Activated CD8-positive, alpha-beta memory T cell treated with anti-CD3 and anti-CD28 coated beads, Interleukin-2, amount 50 U/mL, for 1 hour (primary cell): ENCODE results near the gene ARHGEF12.

Experiments
- DNase-seq: peaks from one replicate; pipeline ENCODE4 v3.0.0-alpha.2; 2020; ENCODE audit errors: extremely low read depth

ARHGEF12 gene

DNA sequence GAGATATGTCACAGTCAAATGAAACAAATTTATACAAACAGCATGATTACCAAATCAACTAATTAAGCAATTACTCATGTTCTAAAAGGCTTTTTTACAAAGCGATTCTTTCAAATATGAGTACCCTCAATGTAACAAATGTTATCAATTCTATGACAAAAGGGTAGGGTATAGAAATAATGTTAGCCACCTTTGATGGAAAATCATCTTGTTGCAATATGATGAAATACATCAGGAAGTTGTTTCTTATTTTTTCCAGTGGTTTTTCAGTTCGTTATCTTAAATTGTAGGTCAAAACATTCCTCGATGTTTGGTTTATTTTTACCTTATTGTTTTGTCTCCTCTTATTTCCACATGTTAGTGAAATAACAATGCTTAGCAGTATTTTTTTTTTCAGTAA, 6.5 kb downstream of the ARHGEF12 start:
- DNase-seq: no peak

DNA sequence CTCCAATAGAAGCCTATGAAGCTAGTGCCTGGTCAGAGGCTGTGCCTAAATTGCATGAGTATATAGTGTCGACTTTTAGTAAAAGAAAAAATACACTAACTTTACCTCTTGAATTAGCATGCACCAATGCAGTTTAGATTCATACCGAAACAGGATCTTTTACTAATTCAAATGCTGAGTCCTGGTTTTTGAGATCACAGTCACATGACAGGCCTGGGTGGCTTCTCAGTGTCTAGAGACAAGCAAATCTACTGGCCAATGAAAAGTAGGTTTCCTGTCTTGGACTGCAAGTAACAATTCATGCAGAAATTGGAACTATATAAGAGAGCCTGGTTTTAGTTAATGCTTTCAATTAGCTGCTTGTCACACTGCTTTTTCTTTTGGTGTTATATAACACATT, 7.2 kb downstream of the ARHGEF12 start:
- DNase-seq: no peak

DNA sequence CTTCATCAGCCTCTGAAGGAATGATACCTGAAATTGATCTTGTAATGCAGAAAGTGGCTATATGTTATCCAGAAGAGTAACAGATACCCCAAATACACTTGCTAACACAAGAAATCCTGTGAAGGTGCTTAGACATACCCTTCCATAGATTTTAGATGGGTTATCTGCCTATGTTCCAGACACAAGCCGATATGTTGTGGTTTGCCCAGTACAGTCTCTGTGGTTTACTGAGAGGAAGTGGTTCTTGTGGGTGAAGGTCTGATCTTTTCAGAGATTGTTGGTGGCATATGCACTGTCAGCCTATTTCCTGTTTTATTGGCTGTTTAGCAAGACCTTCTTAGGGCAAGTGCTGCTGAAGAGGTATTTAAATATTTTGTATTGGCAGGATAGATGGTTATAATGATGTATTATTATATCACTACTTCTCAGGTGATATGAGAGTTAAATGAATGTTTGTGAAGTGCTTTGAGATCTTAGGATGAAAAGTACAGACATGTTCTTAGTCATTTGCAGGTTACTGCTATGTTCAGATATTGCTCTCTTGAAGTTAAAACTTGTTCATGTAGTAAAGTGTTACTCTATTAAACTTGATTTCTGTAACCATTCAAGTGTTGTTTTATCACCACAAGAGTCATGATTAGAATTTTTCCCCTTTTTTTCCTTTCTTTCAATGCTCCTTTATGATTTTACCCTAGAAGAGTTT, 8.2 kb downstream of the ARHGEF12 start:
- no peak for DNase-seq

DNA sequence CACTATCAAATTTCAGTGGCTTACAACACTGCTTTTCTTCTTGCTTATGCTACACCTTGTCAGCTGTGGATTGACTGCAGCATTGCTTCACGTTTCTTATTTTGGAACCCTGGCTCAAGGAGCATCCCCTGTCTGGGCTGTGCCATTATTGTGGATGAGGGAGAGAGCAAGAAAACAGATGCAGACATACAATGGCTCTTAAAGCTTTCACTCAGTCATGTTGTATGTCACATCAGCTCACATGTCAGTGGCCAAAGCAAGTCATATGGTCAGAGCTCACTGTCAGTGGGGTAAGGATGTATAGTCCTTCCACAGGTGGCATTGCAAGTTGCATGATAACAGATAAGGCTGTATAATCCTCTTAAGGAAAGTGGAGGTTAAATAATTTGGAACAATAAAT, 10.0 kb downstream of the ARHGEF12 start:
- no peak for DNase-seq

DNA sequence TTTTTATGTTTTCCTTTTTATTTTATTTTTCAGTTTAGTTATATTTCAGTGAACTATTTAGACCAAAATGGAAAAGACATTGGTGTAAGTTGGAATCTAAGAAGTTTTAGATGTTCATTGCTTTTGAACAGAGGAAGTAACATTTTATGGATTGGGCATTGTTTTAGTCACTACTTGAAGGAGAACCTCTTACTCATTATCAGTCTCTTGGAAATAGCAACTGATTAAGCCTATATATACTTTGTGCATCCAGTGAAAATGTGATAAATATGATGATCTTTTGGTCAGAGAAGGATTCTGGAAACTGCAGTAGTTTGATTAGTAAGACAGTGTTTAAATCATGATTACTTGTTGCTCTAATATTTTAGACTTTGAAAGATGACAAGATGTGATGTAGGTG, 14.4 kb downstream of the ARHGEF12 start:
- DNase-seq: no peak

DNA sequence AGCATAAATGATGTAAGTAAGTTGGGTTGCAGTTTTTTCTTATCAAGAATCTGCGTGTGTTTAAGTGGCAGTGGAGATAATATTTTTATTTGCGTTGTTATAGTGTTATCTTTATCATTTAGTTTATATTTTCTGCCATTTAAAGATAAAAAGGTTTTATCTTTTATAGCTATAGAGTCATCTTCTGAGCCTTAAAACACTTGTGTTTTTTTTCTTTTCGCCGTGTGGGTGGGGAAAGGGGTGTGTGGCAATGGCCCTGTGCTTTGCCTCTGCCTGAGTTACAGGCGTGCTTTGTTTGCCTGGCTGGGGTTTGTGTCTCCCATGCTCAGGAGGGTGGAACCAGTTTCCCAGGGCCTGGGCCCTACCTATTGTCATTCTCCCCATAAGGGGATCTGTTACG, 16.2 kb downstream of the ARHGEF12 start:
- DNase-seq: no peak

DNA sequence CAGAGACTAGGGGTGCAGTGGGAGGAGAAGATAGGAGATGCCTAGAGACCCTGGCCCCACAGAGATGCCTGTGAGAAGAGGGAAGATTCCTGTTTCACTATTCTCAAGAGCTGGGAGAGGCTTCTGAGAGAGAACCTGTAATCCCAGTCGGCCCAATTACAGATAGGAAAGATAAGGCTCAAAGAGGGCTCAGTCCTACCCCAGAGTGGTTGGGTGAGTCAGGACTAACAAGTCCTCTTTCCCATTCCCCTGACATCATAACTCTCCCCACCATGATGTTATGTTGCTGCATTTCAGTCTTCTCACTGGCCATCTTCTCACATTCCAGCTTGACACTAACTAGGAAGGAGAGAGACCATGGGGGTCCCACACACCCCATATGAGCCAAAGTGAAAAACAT, 17.9 kb downstream of the ARHGEF12 start:
- DNase-seq: no peak

DNA sequence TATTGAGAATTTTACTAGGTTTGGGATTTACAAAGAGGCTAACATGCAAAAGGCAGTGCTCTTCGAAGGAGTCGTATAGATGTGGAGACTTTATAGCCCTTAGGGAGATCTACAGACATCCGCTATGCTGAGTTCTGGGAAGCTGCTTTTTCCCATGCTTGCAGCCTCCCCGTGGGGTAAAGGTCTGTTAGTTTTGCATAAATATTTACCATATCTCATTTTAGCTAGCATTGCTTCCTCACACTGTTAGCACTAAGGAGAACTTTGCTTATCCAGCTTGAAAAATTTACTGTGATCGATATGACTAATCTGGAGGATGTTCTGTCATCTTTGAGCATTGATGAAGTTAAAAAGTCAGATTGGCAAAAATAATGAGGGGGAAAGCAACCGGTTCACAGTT, 18.6 kb downstream of the ARHGEF12 start:
- DNase-seq: no peak

DNA sequence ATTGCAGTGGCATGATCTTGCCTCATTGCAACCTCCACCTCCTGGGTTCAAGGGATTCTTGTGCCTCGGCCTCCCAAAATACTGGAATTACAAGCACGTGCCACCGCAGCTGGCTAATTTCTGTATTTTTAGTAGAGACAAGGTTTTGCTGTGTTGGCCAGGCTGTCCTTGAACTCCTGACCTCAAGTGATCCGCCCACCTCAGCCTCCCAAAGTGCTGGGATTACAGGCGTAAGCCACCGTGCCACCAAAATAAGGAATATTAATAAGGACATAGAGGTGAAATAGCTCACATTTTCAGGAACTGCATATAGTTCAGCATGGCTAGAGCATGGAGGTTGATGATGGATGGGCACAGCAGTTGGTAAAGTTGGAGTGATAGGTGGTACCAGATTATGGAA, 21.4 kb downstream of the ARHGEF12 start:
- DNase-seq: no peak

DNA sequence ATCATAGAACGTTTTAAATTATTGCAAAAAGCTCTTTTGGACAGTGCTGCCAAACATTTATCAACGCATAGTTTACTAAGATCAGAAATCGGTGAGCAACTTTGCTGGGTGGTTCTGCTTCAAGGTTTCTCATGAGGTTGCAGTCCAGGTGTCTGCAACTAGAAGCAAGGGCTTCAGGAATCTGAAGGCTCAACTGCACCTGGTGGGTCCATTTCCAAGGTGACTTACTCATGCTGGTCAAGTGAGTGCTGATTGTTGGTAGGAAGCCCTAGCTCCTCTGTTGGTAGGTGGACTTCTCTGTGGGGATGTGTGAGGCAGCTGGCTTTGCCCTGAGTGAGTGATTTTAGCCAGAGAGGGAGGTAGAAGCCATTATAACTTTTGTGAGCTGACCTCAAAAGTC, 22.5 kb downstream of the ARHGEF12 start:
- DNase-seq: no peak

DNA sequence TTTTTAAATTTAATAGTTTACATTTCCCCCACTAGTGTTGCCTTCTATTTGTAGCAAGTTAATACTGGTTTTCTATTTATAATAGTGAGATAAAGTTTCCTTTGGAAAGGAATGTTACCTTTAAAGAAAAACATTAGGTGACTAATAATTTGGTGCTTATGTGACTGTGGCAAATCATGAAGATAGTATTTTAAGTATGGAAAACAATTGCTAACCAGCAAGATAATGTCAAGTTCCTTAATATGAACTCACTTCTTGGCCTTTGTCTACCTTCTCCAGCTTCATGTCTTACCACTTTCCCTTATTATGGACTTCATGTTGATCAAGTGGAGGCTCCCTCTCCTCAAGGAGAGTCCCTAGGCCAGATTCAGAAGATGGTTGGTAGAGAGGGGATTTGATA, 27.2 kb downstream of the ARHGEF12 start:
- DNase-seq: no peak

DNA sequence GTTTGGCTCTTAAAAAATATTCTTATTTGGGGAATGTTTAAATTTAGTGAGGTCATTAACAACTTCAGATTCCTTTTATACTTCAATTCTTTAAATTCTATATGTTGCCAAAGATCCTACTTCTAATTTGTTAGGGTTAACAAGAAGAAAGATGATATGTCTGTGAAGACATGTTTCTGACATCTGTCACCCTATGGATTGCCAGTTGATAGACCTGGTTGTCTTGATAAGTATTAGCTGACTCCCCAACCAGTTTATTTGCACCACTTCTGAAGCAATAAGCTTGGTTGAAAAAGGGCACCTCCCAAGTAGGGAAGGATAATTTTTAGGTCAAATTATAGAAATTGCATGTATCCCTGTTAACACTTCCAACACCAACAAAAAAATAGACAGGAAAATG, 29.3 kb downstream of the ARHGEF12 start:
- no peak for DNase-seq

DNA sequence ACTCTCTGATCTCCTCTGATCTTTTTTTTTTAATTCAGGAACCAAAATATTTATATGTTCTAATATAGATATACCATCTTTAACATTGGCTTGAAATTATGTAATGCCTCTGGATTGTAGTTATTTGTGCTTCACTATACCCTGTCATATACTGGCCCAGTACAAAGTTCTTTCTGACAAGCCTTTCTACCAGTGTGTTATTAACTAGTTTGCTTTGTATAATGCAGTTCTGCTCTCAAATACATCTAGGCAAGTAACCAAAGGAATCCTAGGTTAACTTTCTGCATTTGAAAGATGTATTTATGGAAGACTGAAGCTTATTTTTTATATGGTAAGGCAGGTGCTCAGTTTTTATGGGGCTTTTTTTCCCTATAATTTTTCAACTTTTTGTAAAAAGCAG, 36.1 kb downstream of the ARHGEF12 start:
- DNase-seq: no peak

DNA sequence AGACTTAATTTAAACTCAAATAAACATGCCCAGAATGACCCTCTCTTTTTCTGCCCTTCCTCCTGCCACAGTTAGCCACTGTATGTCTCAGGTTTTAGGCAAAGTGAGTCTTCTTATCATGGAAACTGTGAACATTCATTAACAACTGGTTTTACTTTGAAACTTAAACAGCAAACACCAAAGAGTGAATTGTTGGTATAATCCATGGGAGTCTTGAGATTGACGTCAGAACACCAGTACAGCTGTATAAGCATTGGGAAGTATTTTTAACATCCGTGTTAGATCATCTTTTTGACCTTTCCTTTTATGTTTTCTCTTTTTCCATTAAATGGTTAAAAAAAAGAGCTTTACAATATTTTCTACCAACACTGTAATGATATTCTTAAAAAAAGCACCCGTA, 38.9 kb downstream of the ARHGEF12 start:
- no peak for DNase-seq

DNA sequence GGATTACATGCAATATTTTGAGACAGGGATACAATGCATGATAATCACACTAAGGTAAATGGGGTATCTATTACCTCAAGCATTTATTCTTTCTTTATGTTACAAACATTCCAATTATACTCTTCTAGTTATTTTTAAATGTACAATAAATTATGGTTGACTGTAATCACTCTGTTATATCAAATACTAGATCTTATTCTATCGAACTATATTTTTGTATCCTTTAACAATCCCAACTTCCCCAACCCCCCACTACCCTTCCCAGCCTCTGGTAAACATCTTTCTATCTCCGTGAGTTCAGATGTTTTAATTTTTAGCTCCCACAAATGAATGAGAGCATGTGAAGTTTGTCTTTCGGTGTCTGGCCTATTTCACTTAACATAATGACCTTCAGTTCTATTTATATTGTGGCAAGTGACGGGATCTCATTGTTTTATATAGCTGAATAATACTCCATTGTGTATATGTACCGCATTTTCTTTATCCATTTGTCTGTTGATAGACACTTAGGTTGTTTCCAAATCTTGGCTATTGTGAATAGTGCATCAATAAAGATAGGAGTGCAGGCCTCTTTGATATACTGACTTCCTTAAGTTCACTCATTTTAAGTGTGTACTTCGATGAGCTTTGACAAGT, 40.5 kb downstream of the ARHGEF12 start:
- no peak for DNase-seq

DNA sequence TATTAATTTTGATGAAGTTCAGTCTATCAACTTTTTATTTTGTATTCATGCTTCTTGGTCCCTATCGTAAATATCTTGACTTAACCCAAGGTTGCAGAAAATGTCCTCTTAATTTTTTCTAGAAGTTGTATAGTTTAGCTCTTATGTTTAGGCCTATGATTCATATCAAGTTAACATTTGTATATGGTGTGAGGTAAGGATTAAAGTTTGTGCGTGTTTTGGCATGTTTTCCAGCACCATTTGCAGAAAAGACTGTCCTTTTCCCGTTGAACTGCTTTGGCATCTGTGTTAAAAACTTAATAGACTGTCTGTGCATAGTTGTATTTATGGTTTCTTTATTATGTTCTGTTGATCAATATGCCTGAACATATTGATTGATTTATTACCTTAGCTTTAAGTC, 42.3 kb downstream of the ARHGEF12 start:
- no peak for DNase-seq

DNA sequence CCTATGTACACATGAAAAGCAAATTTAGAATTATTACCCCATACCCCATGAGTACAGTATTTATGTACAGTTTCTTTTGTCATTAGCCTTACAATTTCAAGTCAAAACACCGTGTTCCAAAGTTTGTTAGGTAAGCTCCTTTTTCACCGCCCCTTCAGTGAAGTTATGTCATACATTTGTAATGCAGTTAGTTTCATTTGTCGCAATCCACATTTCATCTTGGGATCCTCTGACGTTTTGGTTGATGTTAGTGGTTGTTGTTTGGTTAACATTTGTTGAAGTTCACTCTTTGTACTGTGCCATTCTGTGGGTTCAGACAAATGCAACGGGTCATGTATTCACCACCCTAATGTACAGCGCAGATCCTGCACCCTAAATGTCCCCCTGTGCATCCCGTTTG, 45.2 kb downstream of the ARHGEF12 start:
- no peak for DNase-seq

DNA sequence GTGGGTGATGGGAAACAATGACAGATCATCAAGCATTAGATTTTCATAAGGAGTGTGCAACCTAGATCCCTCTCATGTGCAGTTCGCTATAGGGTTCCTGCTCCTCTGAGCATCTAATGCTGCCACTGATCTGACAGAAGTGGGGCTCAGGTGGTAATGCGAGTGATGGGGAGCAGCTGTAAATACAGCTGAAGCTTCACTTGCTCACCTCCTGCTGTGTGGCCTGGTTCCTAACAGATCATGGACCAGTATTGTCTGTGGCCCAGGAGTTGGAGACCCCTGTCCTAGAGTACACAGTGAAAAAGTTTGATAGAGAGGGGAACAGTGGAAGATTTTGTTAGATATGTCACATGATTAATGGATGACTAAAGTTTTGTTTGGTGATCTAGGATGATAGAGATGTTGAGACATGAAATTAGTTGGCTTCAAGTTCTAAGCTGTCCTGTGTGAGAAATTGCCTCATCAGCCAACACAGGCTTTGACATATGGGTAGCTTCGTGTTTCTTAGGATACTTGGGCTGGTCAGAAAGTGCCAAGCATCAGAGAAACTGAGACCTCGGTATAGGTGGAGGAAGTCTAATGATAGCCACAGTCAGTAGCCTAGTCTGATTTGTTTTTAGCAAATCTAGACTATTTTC, 47.4 kb downstream of the ARHGEF12 start:
- no peak for DNase-seq

DNA sequence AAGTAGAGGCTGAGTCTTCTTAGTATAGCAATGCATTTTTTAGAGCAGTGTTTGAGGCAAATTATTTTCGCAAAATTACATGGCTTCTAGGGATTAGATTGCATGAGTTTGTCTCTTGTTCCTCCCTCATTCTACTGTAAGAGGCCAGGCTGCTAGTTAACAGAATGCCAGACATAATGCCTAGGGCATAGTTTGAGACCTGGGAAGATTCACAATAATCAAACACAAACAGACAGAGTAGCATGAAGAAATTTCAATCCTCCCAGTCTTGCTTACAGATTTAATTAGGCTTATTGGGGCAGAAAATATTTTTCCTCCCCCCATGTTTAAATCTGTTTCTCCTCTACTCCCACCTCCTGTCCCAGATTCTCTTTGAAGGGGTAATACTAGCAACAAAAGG, 48.3 kb downstream of the ARHGEF12 start:
- DNase-seq: no peak

DNA sequence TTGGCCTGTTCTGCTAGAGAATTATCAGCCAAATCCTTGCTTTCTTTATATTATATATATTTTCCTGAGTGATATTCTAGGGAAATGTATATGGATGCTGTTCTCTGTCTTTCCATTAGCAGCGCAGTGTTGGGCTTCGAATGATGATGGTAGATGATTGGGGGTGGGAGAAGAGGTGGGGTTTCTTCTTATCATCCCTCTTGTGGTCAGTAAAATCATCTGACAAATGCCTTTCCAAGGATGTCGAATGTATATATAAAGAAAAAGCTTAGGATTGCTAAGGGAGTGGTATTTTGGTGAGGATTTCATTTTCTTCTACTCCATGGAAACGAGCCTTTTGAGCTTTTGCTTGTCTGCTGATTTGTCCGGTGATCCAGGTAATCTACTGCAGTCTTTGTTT, 48.9 kb downstream of the ARHGEF12 start:
- no peak for DNase-seq

DNA sequence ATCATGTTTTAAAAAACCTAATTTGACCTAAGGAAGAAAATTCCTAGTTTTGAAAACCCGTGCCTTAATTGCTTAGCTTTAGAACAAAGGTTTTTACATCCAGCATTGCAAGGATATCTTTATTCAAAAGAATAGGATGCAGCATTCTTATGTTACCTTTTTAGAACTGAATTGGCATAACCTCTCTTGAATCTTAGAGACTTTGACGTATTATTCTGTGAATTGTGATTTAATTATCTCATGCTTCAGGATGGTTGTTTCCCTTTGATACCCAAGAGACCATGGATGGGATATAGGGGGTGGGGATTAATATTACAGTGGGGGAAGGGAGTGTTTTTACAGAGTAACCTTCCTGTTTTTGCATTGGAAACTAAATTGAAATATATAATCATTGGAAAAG, 49.4 kb downstream of the ARHGEF12 start:
- no peak for DNase-seq

DNA sequence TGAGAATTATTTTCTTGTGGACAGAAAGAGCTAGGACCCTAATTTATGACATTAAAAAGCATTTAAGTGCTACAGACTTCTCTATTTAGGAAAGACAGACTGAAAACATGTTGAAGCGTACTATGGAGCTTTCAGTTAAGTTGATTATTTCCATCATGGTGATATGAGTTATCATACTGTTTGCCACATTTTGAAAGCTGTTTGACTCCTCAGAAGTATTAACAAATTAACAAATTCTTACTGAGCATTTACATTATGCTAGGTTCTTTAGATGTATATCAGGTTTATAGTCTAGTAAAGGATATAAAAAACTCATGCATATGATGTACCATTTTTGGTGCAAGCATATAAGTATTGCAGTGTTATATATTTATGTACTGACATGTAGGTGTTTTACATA, 50.1 kb downstream of the ARHGEF12 start:
- DNase-seq: no peak

DNA sequence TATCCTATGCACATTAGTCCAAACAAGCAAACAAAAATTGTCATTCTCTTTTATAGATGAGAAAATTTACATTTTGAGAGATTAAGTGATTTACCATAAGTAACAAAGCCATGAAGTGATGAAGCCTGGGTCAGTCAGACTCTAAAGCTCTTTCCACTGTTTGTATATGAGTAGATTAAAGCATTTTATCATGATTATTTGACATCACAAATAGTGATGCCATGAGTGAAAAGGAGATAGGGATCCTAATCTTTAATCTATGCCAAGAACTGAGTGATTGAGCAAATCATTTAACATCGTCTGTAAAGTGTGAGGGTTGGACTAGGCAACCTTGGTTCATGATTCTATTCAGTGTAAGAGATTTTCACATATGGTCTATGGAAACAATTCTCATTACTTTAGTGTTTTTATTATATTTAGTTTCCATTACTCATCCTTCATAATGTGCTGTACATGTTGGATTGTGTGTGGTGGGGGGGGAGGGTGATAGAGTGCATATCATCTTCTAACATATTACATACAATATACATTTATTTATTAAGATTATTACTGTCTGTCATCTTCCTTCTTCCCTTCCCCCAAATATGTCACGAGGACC, 50.7 kb downstream of the ARHGEF12 start:
- no peak for DNase-seq
